Endothelial cell (in vitro differentiated cells): ENCODE results near the gene SERPINC1. TPM values are rescaled to one million over a fixed set of nuclear protein-coding genes. Genes with fewer than 3 reads are reported as not detected.
"Not testable (repeated sequence)": the region's sequence is repeated elsewhere in the genome, so short reads cannot be mapped to it uniquely, and the experiment has no call there.

ENCODE experiments used
- DNase-seq: peaks from one replicate; pipeline ENCODE4 v3.0.0; 2021; ENCODE audit warnings: low spot score
- H3K27ac Mint-ChIP-seq: one replicate; pipeline ENCODE4 v1.8.0; 2021; ENCODE audit warnings: mixed read lengths, inconsistent platforms; ENCODE audit not compliant: unreplicated experiment
- H3K27me3 Mint-ChIP-seq: one replicate; pipeline ENCODE4 v1.8.0; 2021; ENCODE audit warnings: mild to moderate bottlenecking, moderate library complexity, mixed read lengths, inconsistent platforms; ENCODE audit not compliant: unreplicated experiment
- H3K36me3 Mint-ChIP-seq: one replicate; pipeline ENCODE4 v1.8.0; 2021; ENCODE audit warnings: mild to moderate bottlenecking, low read depth, mixed read lengths, inconsistent platforms; ENCODE audit not compliant: unreplicated experiment
- H3K4me1 Mint-ChIP-seq: one replicate; pipeline ENCODE4 v1.8.0; 2021; ENCODE audit warnings: mild to moderate bottlenecking, mixed read lengths, inconsistent platforms; ENCODE audit not compliant: unreplicated experiment
- H3K4me3 Mint-ChIP-seq: one replicate; pipeline ENCODE4 v1.8.0; 2021; ENCODE audit warnings: mild to moderate bottlenecking, mixed read lengths, inconsistent platforms; ENCODE audit not compliant: unreplicated experiment
- H3K9me3 Mint-ChIP-seq: one replicate; pipeline ENCODE4 v1.8.0; 2021; ENCODE audit warnings: mixed read lengths, inconsistent platforms; ENCODE audit not compliant: unreplicated experiment
- total RNA-seq: library from RNA; stranded (reverse); fragmentation: NEBNext Ultra II Directional; extraction: Animal tissue kit (Norgen Biotek cat#: 25700); gene quantifications from one replicate; pipeline ENCODE4 v1.2.1, GENCODE V29; 2021; ENCODE audit not compliant: unreplicated experiment
- TF ChIP-seq, protein P1 (sequence below): fragments of 200-600 bp; sonication (generic); IDR thresholded peaks from one replicate; pipeline ENCODE4 v1.5.0; 2021; ENCODE audit warnings: antibody characterized with exemption; ENCODE audit not compliant: unreplicated experiment

The SERPINC1 gene
- total RNA-seq, 1 donor from 2014 or later: not detected

DNA sequence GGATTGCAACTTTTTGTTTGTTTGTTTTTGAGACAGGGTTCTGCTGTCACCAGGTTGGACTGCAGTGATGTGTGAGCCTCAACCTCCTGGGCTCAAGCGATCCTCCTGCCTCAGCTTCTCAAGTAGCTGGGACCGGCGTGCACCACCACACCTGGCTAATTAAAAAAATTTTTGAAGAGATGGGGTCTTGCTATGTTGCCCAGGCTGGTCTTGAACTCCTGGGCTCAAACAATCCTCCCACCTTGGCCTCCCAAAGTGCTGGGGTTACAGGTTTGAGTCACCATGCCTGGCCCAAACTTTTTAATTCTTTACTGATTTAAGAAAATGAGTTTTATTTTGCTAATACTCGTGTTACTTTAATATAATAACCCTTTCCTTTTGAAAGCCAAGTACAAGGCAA, 31.5 kb upstream of the SERPINC1 start:
- H3K27me3 Mint-ChIP-seq: no peaks in the 10 kb centered on the region
- H3K9me3 Mint-ChIP-seq: no peaks in the 10 kb centered on the region
- H3K36me3 Mint-ChIP-seq: peaks cover 27% of the 10 kb centered on the region
- no peak overlapping the region for H3K27ac Mint-ChIP-seq
- no peaks in the 10 kb centered on the region for H3K4me1 Mint-ChIP-seq
- no peak overlapping the region for H3K4me3 Mint-ChIP-seq
- TF ChIP-seq, protein P1, sequence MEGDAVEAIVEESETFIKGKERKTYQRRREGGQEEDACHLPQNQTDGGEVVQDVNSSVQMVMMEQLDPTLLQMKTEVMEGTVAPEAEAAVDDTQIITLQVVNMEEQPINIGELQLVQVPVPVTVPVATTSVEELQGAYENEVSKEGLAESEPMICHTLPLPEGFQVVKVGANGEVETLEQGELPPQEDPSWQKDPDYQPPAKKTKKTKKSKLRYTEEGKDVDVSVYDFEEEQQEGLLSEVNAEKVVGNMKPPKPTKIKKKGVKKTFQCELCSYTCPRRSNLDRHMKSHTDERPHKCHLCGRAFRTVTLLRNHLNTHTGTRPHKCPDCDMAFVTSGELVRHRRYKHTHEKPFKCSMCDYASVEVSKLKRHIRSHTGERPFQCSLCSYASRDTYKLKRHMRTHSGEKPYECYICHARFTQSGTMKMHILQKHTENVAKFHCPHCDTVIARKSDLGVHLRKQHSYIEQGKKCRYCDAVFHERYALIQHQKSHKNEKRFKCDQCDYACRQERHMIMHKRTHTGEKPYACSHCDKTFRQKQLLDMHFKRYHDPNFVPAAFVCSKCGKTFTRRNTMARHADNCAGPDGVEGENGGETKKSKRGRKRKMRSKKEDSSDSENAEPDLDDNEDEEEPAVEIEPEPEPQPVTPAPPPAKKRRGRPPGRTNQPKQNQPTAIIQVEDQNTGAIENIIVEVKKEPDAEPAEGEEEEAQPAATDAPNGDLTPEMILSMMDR: no peak
- no peak for DNase-seq

DNA sequence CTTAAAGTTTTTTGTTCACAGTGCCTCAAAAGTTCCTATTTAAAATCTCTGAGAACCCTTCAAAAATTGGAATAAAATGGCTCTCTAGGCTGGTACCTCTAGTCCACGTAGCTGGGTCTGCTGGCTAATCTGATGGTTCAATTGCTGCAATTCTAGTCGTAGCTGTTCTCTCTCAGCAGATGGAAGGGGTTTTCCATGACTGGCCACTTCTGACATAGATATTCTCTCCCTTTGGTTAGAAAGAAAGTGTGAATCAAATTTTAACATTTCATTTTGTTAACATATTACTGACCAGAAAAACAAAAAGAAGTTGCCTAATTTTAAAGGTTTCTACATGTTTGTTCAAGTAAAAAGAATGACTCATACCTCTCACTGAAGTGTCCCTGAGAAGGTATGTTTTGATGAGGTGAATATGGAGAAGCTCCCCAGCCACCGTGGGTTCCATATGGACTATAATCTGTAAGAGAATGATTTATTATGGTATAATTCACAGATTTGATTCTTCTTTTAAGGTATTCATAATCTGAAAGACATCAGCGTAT, 29.3 kb upstream of the SERPINC1 start:
- Mint-ChIP-seq H3K27ac (no peak overlapping the region), H3K4me3 (no peak overlapping the region), H3K27me3 (no peaks in the 10 kb centered on the region), H3K9me3 (no peaks in the 10 kb centered on the region), H3K4me1 (no peaks in the 10 kb centered on the region), H3K36me3 (peaks cover 37% of the 10 kb centered on the region)
- no peak for DNase-seq
- TF ChIP-seq, protein P1: no peak

- Mint-ChIP-seq H3K4me1 (peaks cover 4% of the 10 kb centered on the region), H3K27ac (no peak overlapping the region), H3K9me3 (no peaks in the 10 kb centered on the region), H3K36me3 (peaks cover 25% of the 10 kb centered on the region), H3K27me3 (no peaks in the 10 kb centered on the region), H3K4me3 (no peak overlapping the region)
- no peak for DNase-seq
- TF ChIP-seq, protein P1: no peak
These were observed 19.9 kb upstream of the SERPINC1 start for GRCh38 chr1:173937062-173937461.

DNA sequence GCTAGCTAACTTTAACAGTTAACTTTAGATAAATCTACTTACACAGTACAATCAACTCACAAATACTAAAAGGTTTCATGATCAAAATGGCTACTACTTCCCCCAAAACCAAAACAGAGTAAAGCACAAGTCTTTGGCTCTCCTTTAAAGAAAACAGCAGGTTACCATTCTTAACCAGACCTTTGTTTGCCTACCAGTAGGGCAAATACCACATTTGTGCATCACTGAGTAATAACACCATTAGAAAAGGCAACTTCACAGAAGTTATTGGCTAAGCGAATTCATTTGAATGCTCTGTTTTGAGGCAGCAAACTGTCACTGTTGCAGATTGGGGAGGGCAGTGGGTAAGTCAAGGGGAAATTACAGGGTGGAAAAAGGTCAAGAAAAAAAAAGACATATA, 17.3 kb upstream of the SERPINC1 start:
- peaks cover 20% of the 10 kb centered on the region for H3K36me3 Mint-ChIP-seq
- TF ChIP-seq, protein P1: no peak
- H3K4me1 Mint-ChIP-seq: peaks cover 4% of the 10 kb centered on the region
- H3K9me3 Mint-ChIP-seq: no peaks in the 10 kb centered on the region
- no peaks in the 10 kb centered on the region for H3K27me3 Mint-ChIP-seq
- no peak for DNase-seq
- H3K4me3 Mint-ChIP-seq: no peak overlapping the region
- H3K27ac Mint-ChIP-seq: no peak overlapping the region

DNA sequence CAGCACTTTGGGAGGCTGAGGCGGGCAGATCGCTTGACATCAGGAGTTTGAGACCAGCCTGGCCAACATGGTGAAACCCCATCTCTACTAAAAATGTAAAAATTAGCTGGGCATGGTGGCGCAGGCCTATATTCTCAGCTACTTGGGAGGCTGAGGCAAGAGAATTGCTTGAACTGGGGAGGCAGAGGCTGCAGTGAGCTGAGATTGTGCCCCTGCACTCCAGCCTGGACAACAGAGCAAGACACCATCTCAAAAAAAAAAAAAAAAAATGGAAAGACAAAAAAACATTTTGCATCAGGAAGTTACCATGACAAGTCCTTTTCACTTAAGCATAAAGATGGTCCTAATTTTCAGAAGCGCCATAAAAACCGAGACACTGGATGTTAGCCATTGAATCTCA, 13.4 kb upstream of the SERPINC1 start:
- Mint-ChIP-seq H3K36me3 (peaks cover 18% of the 10 kb centered on the region), H3K4me1 (peaks cover 13% of the 10 kb centered on the region)
- not testable (repeated sequence) for H3K27me3 Mint-ChIP-seq, H3K9me3 Mint-ChIP-seq, DNase-seq, H3K27ac Mint-ChIP-seq, H3K4me3 Mint-ChIP-seq
